ENCODE measurements around the gene SWT1.

Gene SWT1

DNA sequence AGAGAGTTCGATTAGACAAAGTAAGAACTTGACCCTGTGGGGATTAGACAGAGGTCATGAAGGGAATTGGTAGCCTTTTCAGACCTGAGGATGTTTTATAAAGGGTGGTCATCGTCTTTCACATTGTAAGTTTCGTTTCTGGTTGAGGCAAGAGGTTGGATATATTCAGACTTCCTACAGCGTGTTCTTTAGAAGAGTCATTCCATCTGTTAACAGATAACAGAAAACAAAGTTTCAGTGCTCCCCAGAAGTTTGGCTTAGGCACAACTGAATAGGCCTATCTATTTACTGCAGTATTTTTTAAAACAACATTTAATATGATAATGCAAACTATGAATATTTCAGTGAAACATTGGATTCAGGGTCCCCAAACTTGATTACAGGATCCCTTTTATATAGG is 177.2 kb downstream of the SWT1 start:
- H3K4me3 ChIP-seq: no peak overlapping the region
- TF ChIP-seq, protein P1, sequence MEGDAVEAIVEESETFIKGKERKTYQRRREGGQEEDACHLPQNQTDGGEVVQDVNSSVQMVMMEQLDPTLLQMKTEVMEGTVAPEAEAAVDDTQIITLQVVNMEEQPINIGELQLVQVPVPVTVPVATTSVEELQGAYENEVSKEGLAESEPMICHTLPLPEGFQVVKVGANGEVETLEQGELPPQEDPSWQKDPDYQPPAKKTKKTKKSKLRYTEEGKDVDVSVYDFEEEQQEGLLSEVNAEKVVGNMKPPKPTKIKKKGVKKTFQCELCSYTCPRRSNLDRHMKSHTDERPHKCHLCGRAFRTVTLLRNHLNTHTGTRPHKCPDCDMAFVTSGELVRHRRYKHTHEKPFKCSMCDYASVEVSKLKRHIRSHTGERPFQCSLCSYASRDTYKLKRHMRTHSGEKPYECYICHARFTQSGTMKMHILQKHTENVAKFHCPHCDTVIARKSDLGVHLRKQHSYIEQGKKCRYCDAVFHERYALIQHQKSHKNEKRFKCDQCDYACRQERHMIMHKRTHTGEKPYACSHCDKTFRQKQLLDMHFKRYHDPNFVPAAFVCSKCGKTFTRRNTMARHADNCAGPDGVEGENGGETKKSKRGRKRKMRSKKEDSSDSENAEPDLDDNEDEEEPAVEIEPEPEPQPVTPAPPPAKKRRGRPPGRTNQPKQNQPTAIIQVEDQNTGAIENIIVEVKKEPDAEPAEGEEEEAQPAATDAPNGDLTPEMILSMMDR (IDR thresholded peaks at IDR 0.05): no peak

DNA sequence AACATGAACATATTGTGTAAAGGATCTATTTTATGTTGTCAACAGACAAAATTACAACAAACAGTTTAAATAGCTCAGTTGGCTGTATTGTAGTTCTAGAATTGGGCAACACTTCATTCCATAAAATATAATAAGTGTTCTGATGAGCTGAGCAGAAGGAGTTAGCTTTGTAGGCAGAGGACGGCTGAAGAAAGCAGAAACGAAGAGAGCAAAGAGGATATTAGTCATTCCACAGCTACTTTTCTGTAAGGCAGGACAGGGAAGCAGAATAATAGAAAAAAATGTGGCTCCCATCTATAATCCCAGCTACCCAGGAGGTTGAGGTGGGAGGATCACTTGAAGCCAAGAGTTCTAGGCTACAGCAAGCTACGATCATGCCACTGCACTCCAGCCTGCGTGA is 180.3 kb downstream of the SWT1 start:
- no peak for DNase-seq (ENCODE audit: low spot score)
- Histone ChIP-seq H3K27ac (peak overlapping the region in 1 of 2 donors; percentile 17), H3K4me3 (no peak overlapping the region)
- TF ChIP-seq, protein P1 (IDR thresholded peaks at IDR 0.05): no peak

More for the DNA sequence above, 177.2 kb downstream of the SWT1 start:
- H3K27ac ChIP-seq: no peak overlapping the region
- DNase-seq (ENCODE audit: low spot score): no peak

- TF ChIP-seq, protein P1 (IDR thresholded peaks at IDR 0.05): no peak
- peak overlapping the region in 1 of 2 donors; percentile 52 for H3K27ac ChIP-seq
- DNase-seq (ENCODE audit: low spot score): no peak
- H3K4me3 ChIP-seq: no peak overlapping the region
Measured at GRCh38 chr1:185338719-185339622, 182.0 kb downstream of the SWT1 start.

DNA sequence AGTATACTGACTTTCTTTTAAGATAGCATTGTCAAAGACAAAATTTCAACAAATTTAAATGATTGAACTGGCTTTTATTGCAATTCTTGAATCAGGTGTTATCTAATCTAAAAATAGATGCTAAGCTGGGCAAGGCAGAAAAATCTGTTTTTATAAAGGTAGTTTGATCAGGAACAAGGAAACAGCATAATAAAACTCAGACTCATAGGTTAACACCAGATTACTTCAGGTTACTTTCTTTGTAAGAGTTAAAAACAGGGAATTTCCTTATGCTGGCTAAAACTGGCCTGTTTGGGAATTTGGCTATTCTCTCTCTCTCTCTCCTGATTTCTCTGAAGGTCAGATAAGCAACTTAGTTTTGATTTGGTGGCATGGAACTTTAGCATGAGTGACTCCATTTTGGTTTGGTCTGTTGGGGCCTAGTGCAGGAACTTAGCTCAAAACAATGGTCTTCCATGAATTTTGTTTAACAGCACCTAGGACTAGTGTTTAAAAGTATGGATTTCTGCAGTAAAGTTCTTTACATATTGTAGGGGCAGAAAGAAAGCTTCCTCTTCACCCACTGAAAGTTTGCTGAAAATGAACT is 184.3 kb downstream of the SWT1 start:
- H3K27ac ChIP-seq: no peak overlapping the region
- TF ChIP-seq, protein P1 (IDR thresholded peaks at IDR 0.05): no peak

More for the DNA sequence above, 184.3 kb downstream of the SWT1 start:
- no peak overlapping the region for H3K4me3 ChIP-seq
- DNase-seq (ENCODE audit: low spot score): no peak
